Tibial nerve (tissue), 3 donors: ENCODE results near the gene RNF43.

ENCODE experiments used
- CTCF ChIP-seq, 5 experiments: fragments of 200-600 bp in 3 of 5; fragments of 450-650 bp in 2 of 5; sonication (generic) in 3 of 5; IDR thresholded peaks; one replicate each; pipeline ENCODE4 v1.5.1; 2016 to 2019; ENCODE audit warnings: antibody characterized with exemption in 5 of 5, mild to moderate bottlenecking in 3 of 5, moderate library complexity in 2 of 5
- POLR2A ChIP-seq, 2 donors: fragments of 450-650 bp; IDR thresholded peaks; one replicate each; pipeline ENCODE4 v1.6.1; 2017; ENCODE audit warnings: antibody characterized with exemption in 2 of 2, mild to moderate bottlenecking in 2 of 2, moderate library complexity in 2 of 2

- no peak for TF ChIP-seq CTCF (IDR thresholded peaks at IDR 0.05)
- TF ChIP-seq POLR2A (IDR thresholded peaks at IDR 0.05) = no peak
Measured at GRCh38 chr17:58377661-58378060, 39.7 kb downstream of the RNF43 start.
